Right atrium auricular region (tissue), 2 donors: ENCODE measurements around the gene SIRT6. TPM values are rescaled to one million over a fixed set of nuclear protein-coding genes. Genes with fewer than 3 reads are reported as not detected.

ENCODE experiments used
- DNase-seq: peaks from one replicate; pipeline ENCODE4 v3.0.0-alpha.2; 2019; ENCODE audit warnings: low spot score
- H3K27ac ChIP-seq, 2 donors: fragments of 200-600 bp; sonication (generic); 1 replicate in 1 of 2; 2 replicates in 1 of 2; pipeline ENCODE4 v1.5.1; 2016 to 2019
- H3K27me3 ChIP-seq, 2 donors: fragments of 200-600 bp; sonication (generic); one replicate each; pipeline versions ENCODE4 v1.5.1 to v1.6.0; 2017 to 2019
- H3K36me3 ChIP-seq: fragments of 200-600 bp; sonication (generic); one replicate; pipeline ENCODE4 v1.5.1; 2016
- H3K4me1 ChIP-seq, 2 donors: fragments of 200-600 bp; sonication (generic); one replicate each; pipeline versions ENCODE4 v1.5.1 to v1.6.0; 2017 to 2019
- H3K4me3 ChIP-seq, 2 donors: fragments of 200-600 bp; sonication (generic); 1 replicate in 1 of 2; 2 replicates in 1 of 2; pipeline ENCODE4 v1.5.1; 2017 to 2019; ENCODE audit warnings: mild to moderate bottlenecking in 1 of 2, moderate library complexity in 1 of 2
- H3K9me3 ChIP-seq, 2 donors: fragments of 200-600 bp; sonication (generic); one replicate each; pipeline ENCODE4 v1.5.1; 2019
- total RNA-seq, 2 donors: library from RNA; depleted of rRNA; stranded (reverse); fragments of >200 nt; gene quantifications; one replicate each; pipeline ENCODE4 v1.1.0, GENCODE V29; 2016
- TF ChIP-seq, protein P1 (sequence below), 2 donors: fragments of 200-600 bp; sonication (generic); IDR thresholded peaks; one replicate each; pipeline ENCODE4 v1.5.1; 2019; ENCODE audit warnings: antibody characterized with exemption in 2 of 2

The SIRT6 gene
- total RNA-seq, 2 donors from 2014 or later = 10.9 to 15.9 TPM

DNA sequence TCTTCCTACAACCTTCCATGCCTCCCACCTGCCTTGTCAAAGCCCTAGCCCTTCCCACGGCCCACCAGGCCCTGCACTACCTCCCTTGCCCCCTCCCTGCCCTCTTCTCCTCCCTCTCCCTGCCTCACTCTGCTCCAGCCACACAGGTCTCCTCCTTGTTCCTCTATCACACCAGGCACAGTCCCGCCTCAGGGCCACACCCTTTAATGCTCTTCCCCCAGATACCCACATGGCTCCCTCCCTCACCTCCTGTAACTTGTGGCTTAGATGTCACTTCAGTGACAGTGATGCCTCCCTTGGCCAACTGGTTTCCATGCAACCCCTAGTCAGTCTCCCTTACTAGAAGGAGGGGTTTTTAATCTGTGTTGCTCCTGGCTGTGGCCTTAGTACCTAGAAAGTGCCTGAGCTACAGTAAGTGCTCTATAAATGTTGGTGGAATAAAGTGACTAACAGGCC is 1.3 kb downstream of the SIRT6 start:
- TF ChIP-seq, protein P1, sequence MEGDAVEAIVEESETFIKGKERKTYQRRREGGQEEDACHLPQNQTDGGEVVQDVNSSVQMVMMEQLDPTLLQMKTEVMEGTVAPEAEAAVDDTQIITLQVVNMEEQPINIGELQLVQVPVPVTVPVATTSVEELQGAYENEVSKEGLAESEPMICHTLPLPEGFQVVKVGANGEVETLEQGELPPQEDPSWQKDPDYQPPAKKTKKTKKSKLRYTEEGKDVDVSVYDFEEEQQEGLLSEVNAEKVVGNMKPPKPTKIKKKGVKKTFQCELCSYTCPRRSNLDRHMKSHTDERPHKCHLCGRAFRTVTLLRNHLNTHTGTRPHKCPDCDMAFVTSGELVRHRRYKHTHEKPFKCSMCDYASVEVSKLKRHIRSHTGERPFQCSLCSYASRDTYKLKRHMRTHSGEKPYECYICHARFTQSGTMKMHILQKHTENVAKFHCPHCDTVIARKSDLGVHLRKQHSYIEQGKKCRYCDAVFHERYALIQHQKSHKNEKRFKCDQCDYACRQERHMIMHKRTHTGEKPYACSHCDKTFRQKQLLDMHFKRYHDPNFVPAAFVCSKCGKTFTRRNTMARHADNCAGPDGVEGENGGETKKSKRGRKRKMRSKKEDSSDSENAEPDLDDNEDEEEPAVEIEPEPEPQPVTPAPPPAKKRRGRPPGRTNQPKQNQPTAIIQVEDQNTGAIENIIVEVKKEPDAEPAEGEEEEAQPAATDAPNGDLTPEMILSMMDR (IDR thresholded peaks at IDR 0.05) = no peak
- Histone ChIP-seq H3K4me3 (no peak overlapping the region), H3K27ac (no peak overlapping the region), H3K9me3 (no peaks in the 10 kb centered on the region), H3K36me3 (no peaks in the 10 kb centered on the region), H3K4me1 (peaks cover 0 to 21% of the 10 kb centered on the region in 2 donors), H3K27me3 (no peaks in the 10 kb centered on the region)
- DNase-seq = no peak

DNA sequence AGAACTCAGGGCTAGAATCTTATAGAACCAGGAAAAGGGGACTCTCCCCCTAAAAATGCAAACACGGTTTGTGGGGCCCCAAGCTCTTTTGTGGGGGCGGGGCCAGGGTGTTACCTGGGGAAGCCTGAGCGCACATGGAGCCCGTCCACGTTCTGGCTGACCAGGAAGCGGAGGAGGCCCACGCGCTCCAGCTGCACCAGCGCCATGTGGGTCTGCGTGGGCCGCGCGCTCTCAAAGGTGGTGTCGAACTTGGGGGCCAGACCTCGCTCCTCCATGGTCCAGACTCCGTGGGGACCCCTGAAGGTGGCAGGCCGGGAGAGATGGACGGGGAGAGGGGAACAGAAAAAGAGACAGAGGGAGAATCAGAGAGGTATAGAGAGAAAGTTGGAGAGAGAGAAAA is 3.4 kb downstream of the SIRT6 start:
- H3K27me3 ChIP-seq = no peaks in the 10 kb centered on the region

DNA sequence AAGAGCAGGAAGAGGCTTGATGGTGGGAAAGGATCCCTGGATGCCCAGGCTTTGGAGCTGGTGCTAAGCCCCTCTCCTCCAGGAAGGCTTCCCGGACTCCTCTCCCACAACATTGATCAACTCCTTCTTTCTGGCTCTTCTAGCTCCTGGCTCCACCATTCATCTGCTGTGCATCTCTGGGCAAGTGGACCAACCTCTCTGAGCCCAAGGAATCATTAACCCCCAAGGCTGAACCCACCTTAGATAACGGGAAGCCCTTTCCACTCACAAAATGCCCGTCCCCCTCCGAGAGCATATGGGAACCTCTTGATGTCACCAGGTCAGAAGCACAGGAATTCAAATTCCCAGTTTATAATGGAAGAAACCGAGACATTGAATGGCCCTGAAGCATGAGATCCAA is 5.2 kb downstream of the SIRT6 start:
- no peaks in the 10 kb centered on the region for H3K9me3 ChIP-seq
- no peak for DNase-seq
- no peaks in the 10 kb centered on the region for H3K27me3 ChIP-seq
- H3K36me3 ChIP-seq = no peaks in the 10 kb centered on the region
- TF ChIP-seq, protein P1 (IDR thresholded peaks at IDR 0.05) = no peak
- no peak overlapping the region for H3K4me3 ChIP-seq
- H3K4me1 ChIP-seq = peaks cover 0 to 20% of the 10 kb centered on the region in 2 donors
- no peak overlapping the region for H3K27ac ChIP-seq

More for the DNA sequence above, 3.4 kb downstream of the SIRT6 start:
- no peaks in the 10 kb centered on the region for H3K9me3 ChIP-seq
- no peak overlapping the region for H3K27ac ChIP-seq
- TF ChIP-seq, protein P1 (IDR thresholded peaks at IDR 0.05) = no peak
- H3K4me1 ChIP-seq = peaks cover 0 to 21% of the 10 kb centered on the region in 2 donors
- no peak overlapping the region for H3K4me3 ChIP-seq
- no peak for DNase-seq
- no peaks in the 10 kb centered on the region for H3K36me3 ChIP-seq

DNA sequence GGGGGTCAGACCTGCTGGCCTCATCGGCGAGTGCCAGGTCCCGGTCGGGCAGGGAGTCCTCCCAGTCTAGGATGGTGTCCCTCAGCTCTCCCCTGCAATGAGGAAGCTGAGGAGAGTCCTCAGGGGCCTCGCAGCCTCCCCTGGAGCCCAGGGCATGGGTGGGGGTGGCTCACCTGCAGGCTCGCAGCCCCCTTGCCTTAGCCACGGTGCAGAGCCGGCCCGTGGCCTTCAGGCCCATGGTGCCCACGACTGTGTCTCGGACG is 6.8 kb downstream of the SIRT6 start:
- TF ChIP-seq, protein P1 (IDR thresholded peaks at IDR 0.05) = no peak
- Histone ChIP-seq H3K9me3 (no peaks in the 10 kb centered on the region), H3K27ac (no peak overlapping the region), H3K27me3 (no peaks in the 10 kb centered on the region), H3K36me3 (no peaks in the 10 kb centered on the region), H3K4me1 (peaks cover 0 to 7% of the 10 kb centered on the region in 2 donors), H3K4me3 (no peak overlapping the region)
- no peak for DNase-seq

DNA sequence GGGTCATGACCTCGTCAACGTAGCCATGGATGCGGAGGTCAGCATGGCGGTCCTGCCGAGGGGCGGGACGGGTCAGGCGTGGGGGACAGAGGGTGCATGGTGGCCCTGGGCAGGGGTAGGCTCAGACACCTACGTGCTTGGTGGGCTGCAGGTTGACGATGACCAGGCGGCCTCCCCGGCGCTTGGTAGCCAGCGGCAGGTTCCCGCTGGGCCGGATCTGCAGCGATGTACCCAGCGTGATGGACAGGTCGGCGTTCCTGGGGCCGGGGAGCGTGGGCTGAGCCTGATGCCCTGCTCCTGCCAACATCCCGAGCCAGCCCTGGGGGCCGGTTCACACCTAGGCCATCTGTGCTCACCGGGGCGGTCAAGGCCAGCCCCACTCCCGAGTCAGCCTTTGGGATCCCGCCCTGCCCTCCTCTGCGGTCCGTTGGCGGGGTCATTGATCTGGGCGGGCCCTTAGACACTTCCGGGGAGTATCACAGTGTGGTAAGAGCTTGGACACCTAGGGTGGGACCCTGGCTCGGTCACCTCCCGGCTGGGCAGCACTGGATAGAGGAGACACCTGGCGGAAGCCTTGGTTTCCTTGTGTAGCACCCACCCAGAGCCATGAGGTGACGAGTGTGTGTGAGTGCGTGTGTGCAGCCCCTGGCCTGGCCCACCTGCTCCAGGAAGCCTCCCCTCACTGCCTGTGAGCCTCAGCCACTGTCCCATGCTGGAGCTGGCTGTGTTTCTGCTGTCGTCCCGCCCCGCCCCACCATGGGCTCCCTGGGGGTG is 7.3 kb downstream of the SIRT6 start:
- Histone ChIP-seq H3K4me3 (no peak overlapping the region), H3K27ac (no peak overlapping the region), H3K36me3 (no peaks in the 10 kb centered on the region), H3K27me3 (no peaks in the 10 kb centered on the region), H3K4me1 (peaks cover 0 to 7% of the 10 kb centered on the region in 2 donors), H3K9me3 (no peaks in the 10 kb centered on the region)
- no peak for DNase-seq
- TF ChIP-seq, protein P1 (IDR thresholded peaks at IDR 0.05) = no peak
